Superior temporal gyrus (tissue), 1 donor: ENCODE measurements around the gene BUB1.
"Not testable (repeated sequence)": the region's sequence is repeated elsewhere in the genome, so short reads cannot be mapped to it uniquely, and the experiment has no call there.

Source experiments
- DNase-seq: peaks from one replicate; pipeline ENCODE4 v3.0.0-alpha.2; 2016; ENCODE audit errors: extremely low spot score

Gene BUB1

DNA sequence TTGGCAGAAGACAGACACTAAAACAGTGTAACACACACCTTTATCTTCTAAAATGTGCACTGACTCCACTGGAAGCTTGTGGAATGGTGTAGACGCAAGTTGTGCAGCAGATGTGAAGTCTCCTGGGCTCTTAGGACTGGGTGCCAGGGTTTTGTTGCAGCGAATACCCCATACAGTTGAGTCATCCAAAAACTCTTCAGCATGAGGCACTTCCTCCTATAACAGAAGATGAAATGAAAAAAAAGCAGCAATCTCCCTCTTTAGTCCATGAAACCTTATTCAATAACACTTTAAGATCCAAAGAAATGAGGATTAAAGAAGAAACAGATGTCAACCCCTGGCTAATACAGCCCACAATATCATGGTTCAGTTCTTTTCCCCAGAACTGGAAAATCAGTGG, 22.2 kb downstream of the BUB1 start:
- DNase-seq: no peak

DNA sequence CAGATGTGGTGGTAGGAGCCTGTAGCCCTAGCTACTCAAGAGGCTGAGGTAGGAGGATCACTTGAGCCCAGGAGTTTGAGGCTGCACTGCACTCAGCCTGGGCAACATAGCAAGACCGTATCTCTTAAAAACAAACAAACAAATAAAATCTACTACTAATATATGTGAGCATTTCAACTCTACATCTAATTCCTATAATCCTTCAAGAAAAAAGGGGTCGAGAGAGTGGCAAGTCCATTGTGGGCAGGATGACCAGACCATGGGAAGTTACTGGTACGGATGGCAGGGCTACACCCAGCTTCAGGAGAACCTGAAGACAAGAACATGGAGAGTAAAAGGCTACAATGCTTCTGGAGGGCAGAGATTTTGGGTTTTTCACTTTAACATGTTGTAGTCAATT, 24.0 kb downstream of the BUB1 start:
- DNase-seq: no peak

DNA sequence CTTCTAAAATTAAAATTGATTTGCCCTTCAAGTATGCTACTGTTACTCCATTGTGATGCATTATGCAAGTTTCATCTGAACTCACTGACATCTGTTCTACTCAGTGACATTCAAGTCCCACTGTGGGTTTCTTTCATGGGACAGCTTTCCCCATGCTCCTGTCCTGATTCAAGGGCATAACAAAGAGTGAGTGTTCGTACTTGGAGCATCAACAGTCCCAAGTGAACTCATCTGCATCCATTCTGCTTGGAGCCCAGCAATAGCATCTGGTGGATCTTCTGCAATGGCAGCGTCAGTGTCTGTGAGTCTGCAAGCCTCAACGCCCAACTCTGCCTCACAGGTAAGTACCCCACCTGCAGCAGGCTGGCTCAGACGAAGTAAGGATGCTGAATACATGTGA, 27.5 kb downstream of the BUB1 start:
- peak; percentile 61 for DNase-seq

DNA sequence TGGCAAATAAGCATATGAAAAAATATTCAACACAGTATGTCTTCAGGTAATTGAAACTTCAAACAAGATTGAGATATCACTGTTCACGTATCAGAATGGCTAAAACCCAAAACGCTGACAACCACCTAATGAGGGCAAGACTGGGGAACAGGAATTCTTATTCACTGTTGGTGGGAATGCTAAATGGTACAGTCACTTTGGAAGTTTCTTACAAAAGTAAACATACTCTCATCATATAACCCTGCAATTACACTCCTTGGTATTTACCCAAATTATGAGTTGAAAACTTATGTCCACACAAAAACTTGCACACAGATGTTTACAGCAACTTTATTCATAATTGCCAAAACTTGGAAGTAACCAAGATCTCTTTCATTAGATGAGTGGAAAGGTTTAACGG, 30.1 kb downstream of the BUB1 start:
- no peak for DNase-seq

DNA sequence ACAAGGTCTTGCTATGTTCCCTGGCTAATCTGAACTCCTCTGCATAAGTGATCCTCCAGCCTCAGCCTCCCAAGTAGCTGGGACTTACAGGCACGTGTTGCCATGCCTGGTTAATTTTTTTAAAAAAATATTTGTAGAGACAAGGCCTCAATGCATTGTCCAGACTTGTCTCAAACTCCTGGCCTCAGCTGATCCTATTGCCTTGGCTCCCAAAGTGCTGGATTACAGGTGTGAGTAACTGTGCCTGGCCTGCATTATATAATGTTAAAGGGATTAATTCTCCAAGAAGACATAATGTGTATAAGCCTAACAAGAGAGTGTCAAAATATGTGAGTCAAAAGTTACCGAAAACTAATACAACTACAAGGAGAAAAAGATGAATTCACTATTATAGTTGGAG, 32.2 kb downstream of the BUB1 start:
- DNase-seq: no peak

DNA sequence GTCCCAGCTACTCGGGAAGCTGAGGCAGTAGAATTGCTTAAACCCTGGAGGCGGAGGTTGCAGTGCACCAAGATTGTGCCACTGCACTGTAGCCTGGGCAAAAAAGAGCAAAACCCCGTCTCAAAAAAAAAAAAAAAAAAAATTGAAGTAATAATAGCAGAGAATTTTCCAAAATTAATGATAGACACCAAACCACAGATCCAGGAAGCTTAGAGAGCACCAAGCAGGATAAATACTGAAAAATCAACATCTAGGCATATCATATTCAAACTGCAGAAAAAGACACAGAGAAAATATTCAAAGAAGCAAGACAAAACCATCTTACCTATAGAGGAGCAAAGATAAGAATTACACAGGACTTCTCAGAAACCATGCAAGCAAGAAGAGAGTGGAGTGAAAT, 33.5 kb downstream of the BUB1 start:
- DNase-seq: no peak

DNA sequence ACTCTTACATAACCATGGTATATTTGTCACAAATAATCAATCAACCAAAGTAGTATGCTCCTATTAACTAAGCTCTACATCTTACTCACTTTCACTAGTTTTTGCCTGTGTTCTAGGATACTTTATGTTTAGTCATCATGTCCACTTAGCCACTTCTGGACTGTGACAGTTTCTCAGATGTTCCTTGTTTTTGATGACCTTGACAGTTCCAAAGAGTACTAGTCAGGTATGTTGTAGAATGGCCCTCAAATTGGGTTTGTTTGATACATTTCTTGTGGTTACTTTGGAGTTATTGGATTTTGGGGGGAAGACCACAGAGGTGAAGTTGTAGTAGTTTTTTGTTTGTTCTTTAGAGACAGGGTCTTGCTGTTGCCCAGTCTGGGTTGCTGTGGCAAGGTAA, 35.5 kb downstream of the BUB1 start:
- DNase-seq: no peak

DNA sequence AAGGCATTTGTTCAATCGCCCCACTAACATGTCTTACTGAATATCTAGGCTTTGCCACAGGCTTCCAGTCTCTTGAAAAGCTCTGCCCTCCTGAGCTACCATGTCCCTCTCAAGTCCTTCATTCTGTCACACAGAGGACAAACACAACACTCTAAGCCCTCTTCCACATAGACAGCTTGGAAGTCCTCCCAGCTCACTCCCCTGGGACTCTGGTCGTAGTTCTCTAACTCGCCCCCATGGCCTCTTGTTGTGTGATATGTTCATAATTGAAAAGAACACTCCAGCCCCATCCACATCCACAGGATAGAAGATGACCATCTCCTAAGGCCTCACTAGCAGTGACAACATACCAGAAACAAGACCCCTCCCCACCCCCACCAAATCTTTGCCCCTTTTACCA, 37.9 kb downstream of the BUB1 start:
- DNase-seq: no peak

DNA sequence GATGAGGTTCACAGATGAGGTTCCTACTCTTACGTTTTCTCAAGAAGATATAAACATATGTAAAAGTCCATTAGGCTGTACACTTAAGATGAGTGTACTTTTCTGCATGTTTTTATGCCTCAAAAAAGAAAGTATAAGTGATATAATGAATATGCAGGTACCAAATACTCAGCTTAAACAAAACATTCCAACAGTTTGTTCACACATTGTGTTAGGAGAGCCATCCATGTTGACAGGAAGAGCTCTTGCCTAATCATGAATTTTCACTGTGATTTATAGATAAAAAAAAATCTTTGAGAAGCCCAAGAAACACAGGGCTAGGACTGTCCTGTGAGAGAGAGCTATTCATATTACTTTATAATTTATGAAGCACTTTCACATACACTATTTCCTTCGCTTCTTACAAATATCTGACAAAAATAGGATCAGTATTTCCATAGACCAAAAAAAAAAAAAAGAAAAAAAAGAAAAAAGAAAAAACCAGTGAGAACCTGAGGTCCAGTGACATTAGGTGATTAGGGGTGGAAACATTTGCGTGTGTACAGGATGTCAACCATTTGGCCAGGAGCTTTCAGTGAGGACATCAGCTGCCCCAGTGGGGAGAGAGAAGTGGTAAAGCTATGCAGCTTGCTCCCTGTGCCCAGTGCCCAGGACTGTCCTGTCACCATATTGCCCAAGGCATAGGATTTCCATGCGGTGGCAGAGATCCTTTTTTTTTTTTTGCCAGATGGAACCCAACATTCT, 38.7 kb downstream of the BUB1 start:
- no peak for DNase-seq

DNA sequence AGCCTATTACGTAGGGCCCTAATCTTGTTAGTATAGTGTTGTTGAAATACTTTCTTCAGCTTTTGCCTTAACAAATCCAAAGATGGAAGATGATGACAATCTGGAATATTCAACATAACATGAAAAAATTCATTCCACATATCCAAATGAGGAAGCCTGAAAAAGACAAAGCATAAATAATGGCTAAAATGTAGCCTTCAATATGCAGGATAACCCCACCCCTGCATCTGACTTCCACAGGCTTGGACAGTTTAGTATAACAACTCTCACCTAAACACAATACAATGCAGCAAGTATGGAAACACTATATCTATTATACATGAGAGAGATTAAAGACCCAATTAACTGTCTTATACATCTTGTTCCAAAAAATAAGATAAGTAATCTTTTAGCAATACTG, 39.9 kb downstream of the BUB1 start:
- DNase-seq: no peak

DNA sequence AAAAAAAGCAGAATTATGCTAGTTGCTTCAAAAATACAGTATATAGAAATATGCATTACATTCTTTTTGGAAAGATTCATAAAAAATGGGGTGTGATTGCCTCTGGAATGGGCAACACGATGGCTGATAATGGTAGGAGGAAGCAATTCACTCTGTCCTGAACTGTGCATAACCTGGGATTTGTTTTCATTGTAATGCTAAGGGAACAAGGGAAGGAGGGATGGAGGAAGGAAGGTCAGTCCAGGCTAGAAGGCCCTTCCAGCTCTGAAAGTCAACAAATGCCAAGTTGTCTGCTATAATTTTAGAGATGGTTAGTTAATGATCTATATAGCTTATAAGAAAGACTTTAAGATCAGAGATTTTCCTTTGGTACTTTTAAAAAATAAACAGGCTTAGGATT, 40.8 kb downstream of the BUB1 start:
- DNase-seq: no peak

DNA sequence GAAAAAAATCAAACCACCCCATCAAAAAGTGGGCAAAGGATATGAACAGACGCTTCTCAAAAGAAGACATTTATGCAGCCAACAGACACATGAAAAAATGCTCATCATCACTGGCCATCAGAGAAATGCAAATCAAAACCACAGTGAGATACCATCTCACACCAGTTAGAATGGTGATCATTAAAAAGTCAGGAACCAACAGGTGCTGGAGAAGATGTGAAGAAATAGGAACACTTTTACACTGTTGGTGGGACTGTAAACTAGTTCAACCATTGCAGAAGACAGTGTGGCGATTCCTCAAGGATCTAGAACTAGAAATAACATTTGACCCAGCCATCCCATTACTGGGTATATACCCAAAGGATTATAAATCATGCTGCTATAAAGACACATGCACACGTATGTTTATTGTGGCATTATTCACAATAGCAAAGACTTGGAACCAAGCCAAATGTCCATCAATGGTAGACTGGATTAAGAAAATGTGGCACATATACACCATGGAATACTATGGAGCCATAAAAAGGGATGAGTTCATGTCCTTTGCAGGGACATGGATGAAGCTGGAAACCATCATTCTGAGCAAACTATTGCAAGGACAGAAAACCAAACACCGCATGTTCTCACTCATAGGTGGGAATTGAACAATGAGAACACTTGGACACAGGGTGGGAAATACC, 41.8 kb downstream of the BUB1 start:
- not testable (repeated sequence) for DNase-seq

DNA sequence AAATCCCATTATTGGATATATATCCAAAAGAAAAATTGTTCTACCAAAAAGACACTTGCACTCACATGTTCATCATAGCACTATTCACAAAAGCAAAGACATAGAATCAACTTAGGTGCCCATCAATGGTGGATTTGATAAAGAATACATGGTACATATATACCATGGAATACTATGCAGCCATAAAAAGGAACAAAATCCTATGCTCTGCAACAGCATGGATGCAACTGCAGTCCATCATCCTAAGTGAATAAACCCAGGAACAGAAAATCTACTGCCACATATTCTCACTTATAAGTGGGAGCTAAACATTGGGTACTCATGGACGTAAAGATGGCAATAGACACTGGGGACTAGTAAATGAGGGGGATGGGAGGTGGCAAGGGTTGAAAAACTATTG, 50.5 kb downstream of the BUB1 start:
- DNase-seq: not testable (repeated sequence)

DNA sequence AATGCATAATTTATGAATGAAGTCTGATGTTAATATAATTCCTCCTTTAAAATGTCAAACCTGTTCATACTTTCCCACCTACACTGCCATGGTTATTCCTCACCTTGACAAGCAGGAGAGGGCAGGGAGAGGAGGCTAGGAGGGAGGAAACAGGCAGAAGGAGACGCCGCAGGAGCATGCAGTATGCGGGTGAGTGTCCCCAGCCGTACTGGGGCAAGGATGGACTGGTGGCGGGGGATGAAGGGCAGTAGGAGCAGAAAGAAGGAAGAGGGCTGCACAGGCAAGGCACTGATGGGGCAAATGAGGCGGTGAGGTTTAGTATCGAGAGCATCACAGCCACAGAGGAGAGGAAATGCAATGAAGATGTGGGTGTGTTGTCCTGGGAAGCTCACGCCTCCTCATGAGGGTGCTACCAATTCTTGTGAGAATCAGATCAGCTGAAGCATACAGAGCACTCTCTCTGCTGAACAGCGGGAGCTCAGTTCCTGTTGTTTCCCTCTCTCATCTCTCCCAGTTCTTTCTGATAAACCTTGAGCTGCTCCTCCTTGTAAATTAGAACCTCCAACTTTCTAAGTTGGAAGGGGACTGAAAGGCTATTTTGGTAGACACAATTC, 58.4 kb downstream of the BUB1 start:
- peak; percentile 9 for DNase-seq

DNA sequence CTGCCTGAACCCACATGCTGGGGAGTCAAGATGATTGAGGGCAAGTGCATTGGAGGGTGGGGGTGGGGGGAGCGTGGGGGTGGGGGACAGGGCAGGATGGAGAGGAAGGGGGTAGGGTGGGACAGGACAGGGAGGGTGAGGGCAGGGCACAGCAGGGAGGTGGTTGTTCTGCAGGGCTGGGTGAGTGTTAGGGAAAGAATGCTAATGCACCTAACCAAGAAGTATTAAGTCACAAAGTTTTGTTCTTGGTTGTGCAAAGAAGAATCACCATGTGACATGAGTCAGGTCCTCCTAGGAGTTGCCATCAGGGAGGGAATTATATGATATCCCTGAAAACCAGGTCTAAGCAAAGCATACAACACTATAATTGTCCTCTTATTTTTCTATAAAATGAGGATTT, 63.9 kb downstream of the BUB1 start:
- not testable (repeated sequence) for DNase-seq

DNA sequence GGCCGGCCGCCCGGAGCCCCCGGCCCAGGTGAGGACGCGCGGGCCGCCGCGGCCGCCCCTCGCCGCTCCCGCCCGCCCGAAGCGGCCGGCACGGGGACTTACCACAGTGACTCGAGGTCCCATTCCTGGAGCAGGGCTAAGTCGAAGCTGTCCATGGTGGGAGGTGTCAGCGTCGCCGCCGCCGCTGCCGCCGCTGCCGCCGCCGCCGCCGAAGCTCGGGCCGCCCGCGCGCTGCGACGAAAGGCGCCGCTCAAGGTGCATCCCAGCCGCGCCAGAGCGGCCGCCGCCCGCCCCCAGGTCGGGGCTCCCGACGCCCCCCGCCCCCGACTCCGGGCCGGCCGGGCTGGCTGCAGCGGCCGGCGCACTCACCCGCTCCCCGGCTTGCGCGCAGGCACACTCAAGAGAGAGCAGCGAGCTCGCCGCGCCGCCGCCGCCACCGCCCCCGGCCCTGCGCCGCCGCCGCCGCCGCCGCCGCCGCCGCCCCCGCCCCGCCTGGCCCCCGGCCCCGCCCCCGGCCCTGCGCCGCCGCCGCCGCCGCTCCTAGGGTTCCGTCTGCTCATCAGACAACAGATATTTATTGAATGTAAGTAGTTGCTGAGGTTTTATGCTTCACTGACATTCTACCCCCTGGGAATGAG, 67.1 kb downstream of the BUB1 start:
- not testable (repeated sequence) for DNase-seq

DNA sequence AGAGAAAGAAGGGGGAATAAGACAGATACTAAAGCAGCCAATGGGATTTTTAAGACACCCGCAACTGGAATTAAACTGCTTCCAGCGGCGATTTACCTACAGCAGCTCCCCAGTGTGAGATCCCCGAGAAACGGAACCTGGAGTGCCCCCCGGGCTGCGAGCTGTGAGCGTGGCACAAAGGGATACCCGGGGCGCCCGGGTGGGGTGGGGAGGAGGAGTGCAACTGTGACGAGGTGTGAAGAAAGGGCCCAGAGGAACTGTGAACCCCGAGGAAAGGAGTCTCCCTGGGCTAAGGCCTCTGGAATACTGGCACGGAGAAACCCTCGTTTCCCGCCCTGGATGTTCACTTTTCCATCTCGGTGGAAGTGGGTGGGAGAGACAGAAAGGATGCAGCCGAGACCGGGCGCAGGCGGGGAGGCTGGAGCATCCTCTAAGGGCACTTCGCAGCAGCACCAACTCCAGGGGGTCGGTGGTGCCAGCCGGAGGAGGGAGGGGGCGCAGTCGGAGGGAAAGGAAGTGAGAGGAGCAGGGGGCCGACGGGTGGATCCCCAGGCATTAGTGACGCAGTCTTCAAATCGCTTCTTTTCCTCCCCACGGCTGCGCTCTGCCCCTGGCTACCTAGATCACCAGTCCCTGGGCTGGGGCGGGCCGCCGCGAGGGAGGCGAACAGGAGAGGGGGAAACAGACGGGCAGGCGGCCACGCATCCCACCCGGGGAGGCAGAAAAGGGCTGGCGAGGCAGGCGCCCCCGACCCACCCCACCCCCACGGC, 67.8 kb downstream of the BUB1 start:
- not testable (repeated sequence) for DNase-seq

DNA sequence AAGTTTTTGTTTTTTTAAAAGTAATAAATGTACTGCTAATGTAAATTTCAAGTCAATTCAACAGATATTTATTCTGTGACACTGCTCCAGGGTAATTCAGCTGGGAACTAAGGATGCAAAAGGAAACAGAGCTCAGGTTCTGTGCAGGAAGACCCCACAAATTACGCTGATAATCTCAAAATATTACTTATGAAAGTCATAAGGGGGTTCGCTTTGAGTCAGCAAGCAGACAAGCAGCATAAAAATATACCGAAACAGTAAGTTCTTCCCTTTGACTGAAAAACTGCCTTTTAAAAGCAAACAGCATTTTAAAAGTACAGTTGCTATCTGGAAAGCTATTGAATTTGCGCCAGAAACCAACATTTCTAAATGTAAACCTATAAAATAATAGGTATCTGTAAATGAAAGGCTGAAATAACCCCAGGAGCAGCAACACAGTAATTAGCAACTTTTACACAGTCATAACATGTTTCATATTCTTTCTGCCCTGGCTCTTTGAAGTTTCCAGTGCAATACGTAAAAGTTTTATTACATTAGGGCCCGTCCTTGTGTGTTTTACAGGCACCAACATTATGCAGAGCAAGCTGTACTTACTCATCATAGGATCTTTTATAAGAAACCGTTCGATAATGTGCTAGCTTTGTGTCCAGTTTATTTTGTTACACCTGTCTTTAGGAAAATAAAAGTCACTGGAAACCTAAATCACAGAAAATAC, 68.9 kb downstream of the BUB1 start:
- DNase-seq: not testable (repeated sequence)

DNA sequence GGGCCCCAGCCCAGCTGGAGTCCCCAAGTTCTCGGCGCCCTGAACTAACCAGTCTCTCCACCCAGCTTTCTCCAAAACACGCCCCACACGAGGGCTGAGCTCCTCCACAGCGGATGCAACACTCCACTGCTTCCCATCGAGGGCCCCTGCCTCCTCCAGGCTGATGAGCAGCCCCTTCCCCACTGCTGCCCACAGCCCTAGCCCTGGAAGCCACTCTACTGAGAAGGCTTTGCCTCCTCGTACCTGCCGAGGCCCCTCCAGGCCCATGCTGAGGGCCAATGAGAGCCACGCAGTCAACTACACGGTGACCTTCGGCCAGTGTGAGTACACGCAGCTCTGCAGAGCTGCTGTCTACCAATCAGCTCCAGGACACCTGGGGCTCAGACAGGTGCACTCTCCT, 72.8 kb downstream of the BUB1 start:
- not testable (repeated sequence) for DNase-seq

DNA sequence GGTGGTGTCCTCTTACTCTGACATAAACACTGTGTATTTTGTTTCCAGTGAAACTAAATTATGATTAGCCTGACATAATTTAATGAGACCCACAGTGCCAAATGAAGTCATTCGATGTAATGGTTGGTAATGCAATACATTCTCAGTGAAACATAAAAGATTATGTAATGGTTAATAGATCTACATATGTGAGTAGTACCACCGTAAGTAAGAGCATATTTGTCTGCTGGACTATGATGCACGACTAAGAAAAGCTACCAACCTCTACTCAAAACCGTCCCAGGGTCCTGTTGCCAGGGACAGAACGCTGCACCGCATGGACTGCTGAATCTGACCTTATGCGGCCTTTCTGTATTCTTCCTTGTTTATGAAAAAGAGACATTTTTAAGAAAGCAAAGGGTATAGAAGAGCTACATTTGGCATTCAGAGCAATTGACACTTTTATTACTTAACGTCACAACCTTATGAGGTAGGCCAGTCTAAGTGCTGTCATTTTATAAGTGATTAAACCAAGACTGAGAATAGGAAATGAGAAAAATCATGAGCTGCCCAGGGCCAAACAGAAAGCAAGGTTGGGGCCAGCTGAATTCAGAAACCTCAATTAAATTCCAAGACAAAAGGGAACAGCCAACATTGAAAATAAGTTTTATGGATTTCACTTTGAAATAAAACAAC, 73.8 kb downstream of the BUB1 start:
- DNase-seq: not testable (repeated sequence)

DNA sequence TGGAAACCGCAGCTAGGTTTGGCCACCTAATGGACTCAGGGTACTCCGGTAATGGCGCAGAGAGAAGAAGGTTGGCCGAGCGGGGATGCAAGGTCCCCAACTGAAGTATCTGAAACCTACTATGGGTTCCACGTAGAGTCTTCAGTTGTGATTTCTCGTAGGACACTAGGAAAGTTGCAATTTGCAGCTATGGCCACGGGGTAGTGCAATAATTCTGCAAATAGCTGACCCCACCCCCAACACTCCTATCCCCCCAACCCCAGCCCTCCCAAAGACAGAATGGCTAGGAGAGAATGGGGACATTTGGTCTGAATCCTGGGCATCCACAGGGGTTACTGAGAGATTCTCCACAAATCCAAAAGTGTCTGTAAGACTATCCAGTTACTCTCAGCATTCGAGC, 75.7 kb downstream of the BUB1 start:
- DNase-seq: not testable (repeated sequence)
